GM23338 (cell line): Measurements from ENCODE around the gene EMC6.

Experiments
- CREB1 ChIP-seq: fragments of 250-450 bp; sonication (Bioruptor Pico); IDR thresholded peaks from 2 replicates; pipeline ENCODE4 v1.5.0; 2020; ENCODE audit warnings: low read depth, mild to moderate bottlenecking, moderate library complexity
- EZH2 ChIP-seq: fragments of 200-600 bp; sonication (generic); IDR thresholded peaks from one replicate; pipeline ENCODE4 v1.8.0; 2017; ENCODE audit warnings: antibody characterized with exemption, mild to moderate bottlenecking, low read depth; ENCODE audit not compliant: unreplicated experiment
- EZH2phosphoT487 ChIP-seq: fragments of 200-600 bp; sonication (generic); IDR thresholded peaks from one replicate; pipeline ENCODE4 v1.8.1; 2018; ENCODE audit warnings: antibody characterized with exemption; ENCODE audit not compliant: unreplicated experiment
- POLR2AphosphoS5 ChIP-seq: IDR thresholded peaks from 2 replicates; pipeline ENCODE4 v1.6.1; 2016; ENCODE audit warnings: antibody characterized with exemption, low read depth
- STAT1 ChIP-seq: IDR thresholded peaks from one replicate; pipeline ENCODE4 v1.6.1; 2016; ENCODE audit warnings: antibody characterized with exemption; ENCODE audit not compliant: unreplicated experiment
- TF ChIP-seq, protein P1 (sequence below), 2 experiments: fragments of 200-600 bp in 1 of 2; sonication (generic) in 1 of 2; conservative IDR thresholded peaks; 2 replicates each; pipeline versions ENCODE4 v1.5.1 to v1.6.1; 2016 to 2017; ENCODE audit warnings: antibody characterized with exemption in 2 of 2, low read depth in 2 of 2, mild to moderate bottlenecking in 2 of 2, moderate library complexity in 1 of 2

DNA sequence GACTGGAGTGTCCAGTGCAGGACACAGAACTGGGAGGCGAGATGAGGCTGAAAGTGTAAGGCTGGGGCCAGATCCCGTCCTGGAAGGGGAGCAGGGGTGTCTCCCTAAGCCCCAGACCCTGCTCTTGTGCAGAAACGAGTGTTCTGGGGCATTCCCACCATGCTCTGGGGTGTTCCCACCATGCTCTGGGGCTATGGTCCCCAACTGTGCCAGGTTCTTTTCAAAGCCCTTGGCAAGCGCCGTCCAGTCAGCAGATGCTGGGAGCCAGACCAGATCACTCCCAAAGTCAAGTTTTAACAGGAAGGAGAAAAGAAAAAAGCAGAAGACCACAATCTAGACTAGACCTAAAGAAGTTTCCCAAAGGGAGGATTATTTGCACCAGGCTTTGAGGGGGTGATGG is 2.8 kb upstream of the EMC6 start:
- TF ChIP-seq EZH2phosphoT487 (no peak), EZH2 (no peak), STAT1 (no peak), POLR2AphosphoS5 (no peak), CREB1 (CRISPR knock-in tag) (no peak)
- TF ChIP-seq, protein P1, sequence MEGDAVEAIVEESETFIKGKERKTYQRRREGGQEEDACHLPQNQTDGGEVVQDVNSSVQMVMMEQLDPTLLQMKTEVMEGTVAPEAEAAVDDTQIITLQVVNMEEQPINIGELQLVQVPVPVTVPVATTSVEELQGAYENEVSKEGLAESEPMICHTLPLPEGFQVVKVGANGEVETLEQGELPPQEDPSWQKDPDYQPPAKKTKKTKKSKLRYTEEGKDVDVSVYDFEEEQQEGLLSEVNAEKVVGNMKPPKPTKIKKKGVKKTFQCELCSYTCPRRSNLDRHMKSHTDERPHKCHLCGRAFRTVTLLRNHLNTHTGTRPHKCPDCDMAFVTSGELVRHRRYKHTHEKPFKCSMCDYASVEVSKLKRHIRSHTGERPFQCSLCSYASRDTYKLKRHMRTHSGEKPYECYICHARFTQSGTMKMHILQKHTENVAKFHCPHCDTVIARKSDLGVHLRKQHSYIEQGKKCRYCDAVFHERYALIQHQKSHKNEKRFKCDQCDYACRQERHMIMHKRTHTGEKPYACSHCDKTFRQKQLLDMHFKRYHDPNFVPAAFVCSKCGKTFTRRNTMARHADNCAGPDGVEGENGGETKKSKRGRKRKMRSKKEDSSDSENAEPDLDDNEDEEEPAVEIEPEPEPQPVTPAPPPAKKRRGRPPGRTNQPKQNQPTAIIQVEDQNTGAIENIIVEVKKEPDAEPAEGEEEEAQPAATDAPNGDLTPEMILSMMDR (conservative IDR thresholded peaks at IDR 0.05; ENCODE audit: low read depth in 2 of 2) = no peak
